SK-N-SH (cell line): ENCODE data around the gene AKAP12. TPM values are rescaled to one million over a fixed set of nuclear protein-coding genes. Genes with fewer than 3 reads are reported as not detected.

ENCODE experiments used
- CTCF ChIA-PET: fragments of 300-600, 350-600 bp; formaldehyde crosslinking; extraction: SDS; loops from one replicate; lab custom pipeline; 2021; lab: Yijun Ruan, JAX
- POLR2A ChIA-PET: fragments of 350-600 bp; sonication (Branson Sonifier 250); formaldehyde crosslinking; extraction: SDS; loops from one replicate; lab custom pipeline; 2020; ENCODE audit warnings: antibody characterized with exemption, inconsistent platforms; lab: Yijun Ruan, JAX
- DNase-seq: peaks from one replicate; pipeline ENCODE4 v3.0.0; 2012
- H2AFZ ChIP-seq: fragments of 200-600 bp; sonication (generic); 2 replicates; pipeline ENCODE4 v1.8.1; 2016; ENCODE audit warnings: antibody characterized with exemption, mild to moderate bottlenecking, low read depth
- H3F3A ChIP-seq: fragments of 200-600 bp; sonication (generic); replicated peaks from 2 replicates; pipeline ENCODE3; 2016; ENCODE audit warnings: antibody characterized with exemption, mild to moderate bottlenecking; ENCODE audit not compliant: insufficient read depth
- H3K27ac ChIP-seq, 2 experiments: fragments of 200-500 bp in 1 of 2; fragments of 200-600 bp in 1 of 2; sonication (Bioruptor generic) in 1 of 2; sonication (generic), shearing (Covaris generic) in 1 of 2; 2 replicates each; pipeline versions ENCODE4 v1.5.1 to v1.6.1; 2014 to 2016; ENCODE audit warnings: low read depth in 2 of 2, inconsistent platforms in 1 of 2, low read length in 1 of 2, mild to moderate bottlenecking in 1 of 2, mixed read lengths in 1 of 2
- H3K27me3 ChIP-seq: fragments of 200-600 bp; sonication (generic), shearing (Covaris generic); 2 replicates; pipeline ENCODE4 v1.6.1; 2016; ENCODE audit warnings: mixed run types; ENCODE audit not compliant: insufficient read depth
- H3K36me3 ChIP-seq, 2 experiments: fragments of 200-500 bp in 1 of 2; fragments of 200-600 bp in 1 of 2; sonication (Bioruptor generic) in 1 of 2; sonication (generic) in 1 of 2; replicated peaks in 1 of 2; 2 replicates each; pipeline versions ENCODE3 to v1.5.1; 2014 to 2016; ENCODE audit warnings: low read length in 1 of 2, mild to moderate bottlenecking in 1 of 2; ENCODE audit not compliant: insufficient read depth in 2 of 2, control insufficient read depth in 1 of 2
- H3K4me1 ChIP-seq, 2 experiments: fragments of 200-500 bp in 1 of 2; fragments of 200-600 bp in 1 of 2; sonication (Bioruptor generic) in 1 of 2; sonication (generic), shearing (Covaris generic) in 1 of 2; 2 replicates each; pipeline versions ENCODE4 v1.5.1 to v1.6.1; 2014 to 2016; ENCODE audit warnings: low read depth in 1 of 2, low read length in 1 of 2, mixed run types in 1 of 2; ENCODE audit not compliant: insufficient read depth in 2 of 2, control insufficient read depth in 1 of 2
- H3K4me2 ChIP-seq: fragments of 200-600 bp; sonication (generic), shearing (Covaris generic); 2 replicates; pipeline ENCODE4 v1.6.1; 2017; ENCODE audit warnings: mixed run types
- H3K4me3 ChIP-seq, 2 experiments: fragments of 200-500 bp in 1 of 2; fragments of 200-600 bp in 1 of 2; sonication (Bioruptor generic) in 1 of 2; sonication (generic), shearing (Covaris generic) in 1 of 2; 2 replicates each; pipeline versions ENCODE4 v1.5.1 to v1.8.1; 2014 to 2016; ENCODE audit warnings: low read depth in 2 of 2, inconsistent platforms in 1 of 2, low read length in 1 of 2, mild to moderate bottlenecking in 1 of 2, mixed read lengths in 1 of 2, moderate library complexity in 1 of 2
- H3K79me2 ChIP-seq: fragments of 200-600 bp; sonication (generic); 2 replicates; pipeline ENCODE4 v1.8.1; 2017; ENCODE audit warnings: mild to moderate bottlenecking; ENCODE audit not compliant: insufficient read depth
- H3K9ac ChIP-seq: fragments of 200-600 bp; sonication (generic); 2 replicates; pipeline ENCODE4 v1.6.1; 2017; ENCODE audit warnings: mixed run types
- H3K9me2 ChIP-seq: fragments of 200-600 bp; sonication (generic); 2 replicates; pipeline ENCODE4 v1.6.1; 2017; ENCODE audit warnings: mixed run types
- H3K9me3 ChIP-seq: fragments of 200-600 bp; sonication (generic); 2 replicates; pipeline ENCODE4 v1.6.1; 2017; ENCODE audit warnings: mixed run types, mild to moderate bottlenecking, moderate library complexity
- H4K20me1 ChIP-seq: fragments of 200-600 bp; sonication (generic); 2 replicates; pipeline ENCODE4 v1.6.1; 2017; ENCODE audit warnings: mild to moderate bottlenecking, mixed run types; ENCODE audit not compliant: insufficient read depth
- CHD2 ChIP-seq: fragments of 150-350 bp; IDR thresholded peaks from 2 replicates; pipeline ENCODE4 v1.6.1; 2018; ENCODE audit warnings: low read length; ENCODE audit not compliant: partially characterized antibody
- ELF1 ChIP-seq: IDR thresholded peaks from 2 replicates; pipeline ENCODE4 v1.4.0; 2012
- EP300 ChIP-seq, 2 experiments: IDR thresholded peaks; 2 replicates each; pipeline versions ENCODE4 v1.4.0 to v1.6.1; 2012; ENCODE audit warnings: borderline replicate concordance in 1 of 2, low read depth in 1 of 2, low read length in 1 of 2
- EZH2phosphoT487 ChIP-seq: fragments of 200-600 bp; sonication (generic); IDR thresholded peaks from 2 replicates; pipeline ENCODE4 v1.6.1; 2017; ENCODE audit warnings: low read depth, mixed run types, mild to moderate bottlenecking, antibody characterized with exemption, moderate library complexity, borderline replicate concordance
- GABPA ChIP-seq: IDR thresholded peaks from 2 replicates; pipeline ENCODE4 v1.4.0; 2012; ENCODE audit warnings: low read depth, mild to moderate bottlenecking
- GATA2 ChIP-seq: sonication (generic); formaldehyde crosslinking; IDR thresholded peaks from 2 replicates; pipeline ENCODE4 v1.5.0; 2020; ENCODE audit warnings: mild to moderate bottlenecking, missing genetic modification reagents
- MEF2A ChIP-seq: IDR thresholded peaks from 2 replicates; pipeline ENCODE4 v1.4.0; 2012; ENCODE audit warnings: low read depth, borderline replicate concordance
- MXI1 ChIP-seq: IDR thresholded peaks from 2 replicates; pipeline ENCODE4 v1.6.1; 2012; ENCODE audit warnings: mild to moderate bottlenecking, low read depth, low read length, improper control_type of control experiment
- NRF1 ChIP-seq: IDR thresholded peaks from 2 replicates; pipeline ENCODE4 v1.6.1; 2012; ENCODE audit warnings: low read depth, mild to moderate bottlenecking, low read length
- PBX3 ChIP-seq: IDR thresholded peaks from 2 replicates; pipeline ENCODE4; 2012
- POLR2AphosphoS5 ChIP-seq: IDR thresholded peaks from 2 replicates; pipeline ENCODE4 v1.6.1; 2012; ENCODE audit warnings: low read depth, low read length
- RAD21 ChIP-seq: IDR thresholded peaks from 2 replicates; pipeline ENCODE4 v1.6.1; 2012; ENCODE audit warnings: mild to moderate bottlenecking, low read length
- RCOR1 ChIP-seq: fragments of 150-350 bp; IDR thresholded peaks from 2 replicates; pipeline ENCODE4 v1.6.1; 2017; ENCODE audit warnings: antibody characterized with exemption, low read length
- RFX5 ChIP-seq: IDR thresholded peaks from 2 replicates; pipeline ENCODE4 v1.6.1; 2012; ENCODE audit warnings: mild to moderate bottlenecking, improper control_type of control experiment, low read length
- RXRA ChIP-seq: IDR thresholded peaks from 2 replicates; pipeline ENCODE4 v1.4.0; 2012; ENCODE audit warnings: low read depth, mild to moderate bottlenecking, borderline replicate concordance
- SIN3A ChIP-seq: IDR thresholded peaks from 2 replicates; pipeline ENCODE4 v1.6.1; 2012; ENCODE audit warnings: low read depth, mild to moderate bottlenecking, low read length, moderate library complexity, borderline replicate concordance
- SMC3 ChIP-seq: IDR thresholded peaks from 2 replicates; pipeline ENCODE4 v1.6.1; 2012; ENCODE audit warnings: low read depth, low read length, improper control_type of control experiment
- WGBS: methylation state at CpG from one replicate; pipeline ENCODE4 v1.1.6; 2017; ENCODE audit warnings: low lambda C conversion rate; 5-methylcytosine and 5-hydroxymethylcytosine counted together
- polyA plus RNA-seq, 3 experiments: library from polyadenylated mRNA; depleted of rRNA; stranded (reverse); fragments of >200 nt; gene quantifications; 2 replicates each; pipeline ENCODE4 v1.2.3, GENCODE V29; 2012
- TF ChIP-seq, protein P1 (sequence below): fragments of 150-350 bp; IDR thresholded peaks from 2 replicates; pipeline ENCODE4 v1.6.1; 2017; ENCODE audit warnings: antibody characterized with exemption, low read length, low read depth, borderline replicate concordance
- TF ChIP-seq, protein P2 (sequence below): IDR thresholded peaks from 2 replicates; pipeline ENCODE4 v1.4.0; 2012; ENCODE audit warnings: low read depth, borderline replicate concordance
- TF ChIP-seq, protein P3 (sequence below): IDR thresholded peaks from 2 replicates; pipeline ENCODE4 v1.4.0; 2012; ENCODE audit warnings: low read depth, borderline replicate concordance

AKAP12 gene
- polyA plus RNA-seq, 1 of the 3 experiments (the other 2 are of a cell fraction), result 46.5 TPM

- H3K27me3 ChIP-seq, result no peaks in the 10 kb centered on the region
- TF ChIP-seq, protein P1, sequence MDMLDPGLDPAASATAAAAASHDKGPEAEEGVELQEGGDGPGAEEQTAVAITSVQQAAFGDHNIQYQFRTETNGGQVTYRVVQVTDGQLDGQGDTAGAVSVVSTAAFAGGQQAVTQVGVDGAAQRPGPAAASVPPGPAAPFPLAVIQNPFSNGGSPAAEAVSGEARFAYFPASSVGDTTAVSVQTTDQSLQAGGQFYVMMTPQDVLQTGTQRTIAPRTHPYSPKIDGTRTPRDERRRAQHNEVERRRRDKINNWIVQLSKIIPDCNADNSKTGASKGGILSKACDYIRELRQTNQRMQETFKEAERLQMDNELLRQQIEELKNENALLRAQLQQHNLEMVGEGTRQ, result no peak
- TF ChIP-seq PBX3 (no peak), RAD21 (no peak), SIN3A (no peak), RXRA (no peak), CHD2 (no peak), RFX5 (no peak), GATA2 (no peak), SMC3 (no peak), ELF1 (no peak), POLR2AphosphoS5 (no peak), RCOR1 (no peak), NRF1 (no peak), GABPA (no peak), MEF2A (no peak), EP300 (IDR thresholded peaks at IDR 0.05; ENCODE audit: borderline replicate concordance in 1 of 2, low read depth in 1 of 2, low read length in 1 of 2) (no peak), EZH2phosphoT487 (no peak), MXI1 (no peak)
- TF ChIP-seq, protein P2, sequence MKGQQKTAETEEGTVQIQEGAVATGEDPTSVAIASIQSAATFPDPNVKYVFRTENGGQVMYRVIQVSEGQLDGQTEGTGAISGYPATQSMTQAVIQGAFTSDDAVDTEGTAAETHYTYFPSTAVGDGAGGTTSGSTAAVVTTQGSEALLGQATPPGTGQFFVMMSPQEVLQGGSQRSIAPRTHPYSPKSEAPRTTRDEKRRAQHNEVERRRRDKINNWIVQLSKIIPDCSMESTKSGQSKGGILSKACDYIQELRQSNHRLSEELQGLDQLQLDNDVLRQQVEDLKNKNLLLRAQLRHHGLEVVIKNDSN, result no peak
- TF ChIP-seq, protein P3, sequence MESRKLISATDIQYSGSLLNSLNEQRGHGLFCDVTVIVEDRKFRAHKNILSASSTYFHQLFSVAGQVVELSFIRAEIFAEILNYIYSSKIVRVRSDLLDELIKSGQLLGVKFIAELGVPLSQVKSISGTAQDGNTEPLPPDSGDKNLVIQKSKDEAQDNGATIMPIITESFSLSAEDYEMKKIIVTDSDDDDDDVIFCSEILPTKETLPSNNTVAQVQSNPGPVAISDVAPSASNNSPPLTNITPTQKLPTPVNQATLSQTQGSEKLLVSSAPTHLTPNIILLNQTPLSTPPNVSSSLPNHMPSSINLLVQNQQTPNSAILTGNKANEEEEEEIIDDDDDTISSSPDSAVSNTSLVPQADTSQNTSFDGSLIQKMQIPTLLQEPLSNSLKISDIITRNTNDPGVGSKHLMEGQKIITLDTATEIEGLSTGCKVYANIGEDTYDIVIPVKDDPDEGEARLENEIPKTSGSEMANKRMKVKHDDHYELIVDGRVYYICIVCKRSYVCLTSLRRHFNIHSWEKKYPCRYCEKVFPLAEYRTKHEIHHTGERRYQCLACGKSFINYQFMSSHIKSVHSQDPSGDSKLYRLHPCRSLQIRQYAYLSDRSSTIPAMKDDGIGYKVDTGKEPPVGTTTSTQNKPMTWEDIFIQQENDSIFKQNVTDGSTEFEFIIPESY, result no peak
- no peaks in the 10 kb centered on the region for H3K9me2 ChIP-seq
- no peak overlapping the region for H2AFZ ChIP-seq
- 99% methylated on average over 19 of the region's 19 CpGs for WGBS
- peaks cover 4% of the 10 kb centered on the region for H3F3A ChIP-seq
- H3K4me1 ChIP-seq, result no peaks in the 10 kb centered on the region
- peaks cover 0 to 17% of the 10 kb centered on the region in 2 experiments for H3K36me3 ChIP-seq
- H3K27ac ChIP-seq, result no peak overlapping the region
- no peaks in the 10 kb centered on the region for H4K20me1 ChIP-seq
- no peak overlapping the region for H3K9ac ChIP-seq
- CTCF ChIA-PET, result interaction anchor here (1.5 to 1.7 kb wide), 3 partner anchors 25 to 458 kb away, joined by 5 to 7 read pairs (median 5); no protein-coding TSS in a partner anchor
- H3K9me3 ChIP-seq, result no peaks in the 10 kb centered on the region
- DNase-seq, result no peak
- H3K4me2 ChIP-seq, result no peak overlapping the region
- POLR2A ChIA-PET, result no interaction called here
- no peak overlapping the region for H3K4me3 ChIP-seq
- peaks cover 32% of the 10 kb centered on the region for H3K79me2 ChIP-seq
Measured at GRCh38 chr6:151349651-151350270, 110.0 kb downstream of the AKAP12 start.
